ENCODE data around the gene RPL7L1.
"Not testable (repeated sequence)": the region's sequence is repeated elsewhere in the genome, so short reads cannot be mapped to it uniquely, and the experiment has no call there.

Gene RPL7L1

GRCh38 chr6:42890311-42891198, 11.1 kb downstream of the RPL7L1 start:
- no peak for TF ChIP-seq CTCF (conservative IDR thresholded peaks at IDR 0.05; ENCODE audit: low read depth, low read length)
- H3K4me3 ChIP-seq (ENCODE audit: low read depth, low read length): peak overlapping the region; percentile 97
- peak; percentile 99 for DNase-seq (ENCODE audit: low read depth)

- H3K4me3 ChIP-seq (ENCODE audit: low read depth, low read length): peak overlapping the region; percentile 97
- TF ChIP-seq CTCF (conservative IDR thresholded peaks at IDR 0.05; ENCODE audit: low read depth, low read length): no peak
- no peak for DNase-seq (ENCODE audit: low read depth)
Measured at GRCh38 chr6:42891199-42891722, 11.8 kb downstream of the RPL7L1 start.

GRCh38 chr6:42894041-42894828, 14.8 kb downstream of the RPL7L1 start:
- not testable (repeated sequence) for H3K4me3 ChIP-seq (ENCODE audit: low read depth, low read length); DNase-seq (ENCODE audit: low read depth)

DNA sequence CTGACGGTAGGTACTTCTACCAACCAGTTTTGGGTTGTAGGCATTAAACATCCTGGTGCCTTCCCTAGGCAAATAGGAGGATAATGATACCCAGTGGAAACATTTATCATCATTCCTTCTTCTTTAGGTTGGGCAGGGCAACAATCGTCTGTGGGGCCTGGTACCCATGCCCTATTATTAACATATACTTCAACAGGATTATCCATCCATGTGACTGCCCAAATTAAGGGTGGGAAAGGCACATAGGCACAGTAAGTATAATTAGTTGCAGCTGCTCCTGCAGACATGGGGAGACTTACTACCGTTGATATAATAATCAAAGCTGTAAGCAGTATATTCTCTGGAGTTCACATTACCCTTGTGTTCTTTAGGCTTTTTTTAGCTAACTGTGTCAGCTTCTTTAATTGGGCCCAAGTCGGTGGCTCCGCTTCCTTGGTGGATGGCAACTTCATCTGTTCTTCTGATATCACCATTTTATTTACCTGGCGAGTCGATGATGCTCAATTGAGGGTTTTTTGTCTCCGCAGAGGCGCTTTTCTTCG, 16.8 kb downstream of the RPL7L1 start:
- no peak for TF ChIP-seq CTCF (conservative IDR thresholded peaks at IDR 0.05; ENCODE audit: low read depth, low read length)
- no peak for DNase-seq (ENCODE audit: low read depth)
- no peak overlapping the region for H3K4me3 ChIP-seq (ENCODE audit: low read depth, low read length)

GRCh38 chr6:42898891-42899361, 19.5 kb downstream of the RPL7L1 start:
- no peak overlapping the region for H3K4me3 ChIP-seq (ENCODE audit: low read depth, low read length)
- TF ChIP-seq CTCF (conservative IDR thresholded peaks at IDR 0.05; ENCODE audit: low read depth, low read length): peak; percentile 73

DNA sequence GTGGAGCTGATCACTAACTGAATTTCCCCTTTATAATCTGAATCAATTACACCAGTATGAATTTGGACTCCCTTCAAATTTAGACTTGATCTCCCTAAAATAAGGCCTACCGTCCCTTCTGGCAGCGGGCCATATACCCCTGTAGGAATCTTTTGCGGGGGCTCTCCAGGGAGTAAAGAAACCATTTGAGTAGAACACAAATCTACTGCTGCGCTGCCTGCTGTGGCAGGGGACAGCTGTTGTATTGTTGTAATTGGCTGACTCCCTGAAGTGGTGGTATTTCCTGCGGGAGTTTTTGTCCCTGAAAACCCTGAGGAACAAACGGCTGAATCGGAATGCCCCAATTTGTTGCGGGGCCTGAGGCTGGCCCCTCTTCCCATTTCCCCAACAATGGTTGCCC, 20.5 kb downstream of the RPL7L1 start:
- DNase-seq (ENCODE audit: low read depth): no peak
- H3K4me3 ChIP-seq (ENCODE audit: low read depth, low read length): no peak overlapping the region
- TF ChIP-seq CTCF (conservative IDR thresholded peaks at IDR 0.05; ENCODE audit: low read depth, low read length): no peak

More at GRCh38 chr6:42898891-42899361, 19.5 kb downstream of the RPL7L1 start:
- peak; percentile 78 for DNase-seq (ENCODE audit: low read depth)

DNA sequence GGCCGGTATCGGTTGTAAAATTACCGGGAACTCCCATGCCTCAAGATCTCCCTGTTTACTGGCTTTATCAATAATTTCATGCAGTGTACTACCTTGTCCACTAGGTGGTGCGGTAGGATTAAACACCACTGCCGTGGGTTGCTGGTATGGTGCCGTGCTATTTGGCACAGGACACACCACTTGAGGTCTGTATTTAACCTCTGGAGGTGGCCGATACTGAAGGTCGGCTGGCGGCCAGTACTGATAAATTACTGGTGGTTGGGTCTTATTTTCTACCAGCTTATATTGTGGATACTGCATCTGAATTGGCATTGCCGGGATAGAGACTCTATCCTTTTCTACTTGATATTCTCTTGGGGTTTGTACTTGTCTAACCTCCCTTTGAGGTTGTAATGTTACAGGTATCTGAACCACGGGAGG, 22.1 kb downstream of the RPL7L1 start:
- DNase-seq (ENCODE audit: low read depth): peak; percentile 89
- no peak overlapping the region for H3K4me3 ChIP-seq (ENCODE audit: low read depth, low read length)
- peak; percentile 85 for TF ChIP-seq CTCF (conservative IDR thresholded peaks at IDR 0.05; ENCODE audit: low read depth, low read length)

DNA sequence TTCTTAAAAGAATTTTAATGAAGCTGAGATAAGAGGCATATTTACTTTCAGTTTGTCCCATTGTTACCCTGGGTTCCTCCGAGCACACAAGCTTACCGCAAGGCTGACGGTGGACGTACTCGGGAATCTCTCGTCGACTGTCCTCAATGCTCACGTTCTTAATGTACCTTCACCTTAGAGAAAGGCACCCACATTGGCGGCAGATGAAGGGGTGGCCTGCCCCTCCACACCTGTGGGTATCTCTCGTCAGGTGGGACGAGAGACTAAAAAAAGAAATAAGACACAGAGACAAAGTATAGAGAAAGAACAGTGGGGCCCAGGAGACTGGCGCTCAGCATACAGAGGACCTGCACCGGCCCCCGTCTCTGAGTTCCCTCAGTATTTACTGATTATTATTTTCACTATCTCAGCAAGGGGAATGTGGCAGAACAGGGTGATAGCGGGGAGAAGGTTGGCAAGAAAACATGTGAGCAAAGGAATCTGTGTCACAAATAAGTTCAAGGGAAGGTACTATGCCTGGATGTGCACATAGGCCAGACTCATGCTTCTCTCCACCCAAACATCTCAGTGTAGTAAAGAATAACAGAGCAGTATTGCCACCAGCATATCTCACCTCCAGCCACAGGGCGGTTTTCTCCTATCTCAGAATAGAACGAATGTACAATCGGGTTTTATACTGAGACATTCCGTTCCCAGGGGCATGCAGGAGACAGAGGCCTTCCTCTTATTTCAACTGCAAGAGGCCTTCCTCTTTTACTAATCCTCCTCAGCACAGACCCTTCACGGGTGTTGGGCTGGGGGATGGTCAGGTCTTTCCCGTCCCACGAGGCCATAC, 23.2 kb downstream of the RPL7L1 start:
- peak overlapping the region; percentile 39 for H3K4me3 ChIP-seq (ENCODE audit: low read depth, low read length)
- DNase-seq (ENCODE audit: low read depth): peak; percentile 40
